Measurements from ENCODE around the gene GABARAP. TPM values are rescaled to one million over a fixed set of nuclear protein-coding genes. Genes with fewer than 3 reads are reported as not detected.

Gene GABARAP
- total and polyA plus RNA-seq, 2 of the 8 experiments (the other 6 are each of a cell fraction or from before 2014, with no cell fraction given): 252 to 581 TPM

GRCh38 chr17:7285679-7286078 is 43.4 kb upstream of the GABARAP start:
- FAIRE-seq (no peak), DNase-seq (ENCODE audit: low read depth in 1 of 2, low spot score in 2 of 2) (no peak)
- H3K56ac ChIP-seq (replicated peaks; ENCODE audit: insufficient read length, low read depth, low read length): no peak overlapping the region
- no peaks in the 10 kb centered on the region for H3K79me1 ChIP-seq (ENCODE audit: low read depth, low read length)
- H3K14ac ChIP-seq (ENCODE audit: insufficient read length): no peak overlapping the region
- H2BK15ac ChIP-seq (ENCODE audit: low read length): no peak overlapping the region
- H3K4me1 ChIP-seq (replicated peaks in 1 of 4; ENCODE audit: control insufficient read depth in 3 of 4, insufficient read depth in 4 of 4, low read length in 3 of 4): peaks cover 0 to 13% (median 8%) of the 10 kb centered on the region in 4 experiments; a peak in 6 of 7 replicates
- H2BK5ac ChIP-seq (ENCODE audit: low read depth, low read length): no peak overlapping the region
- CTCF ChIA-PET (ENCODE audit: partially characterized antibody): interaction anchor here (0.6 to 3.7 kb wide), 8 partner anchors 11 to 535 kb away, joined by 3 to 17 read pairs (median 4); no protein-coding TSS in a partner anchor
- H3K36me3 ChIP-seq (ENCODE audit: control insufficient read depth in 2 of 4, insufficient read depth in 4 of 4, low read length in 3 of 4): peaks cover 0 to 6% (median 3%) of the 10 kb centered on the region in 4 experiments; a peak in 3 of 8 replicates
- H3K4ac ChIP-seq (replicated peaks; ENCODE audit: insufficient read length, low read depth, low read length): no peak overlapping the region
- peaks cover 0 to 13% (median 7%) of the 10 kb centered on the region in 4 experiments; a peak in 6 of 7 replicates for H3K27me3 ChIP-seq (replicated peaks in 1 of 4; ENCODE audit: control insufficient read depth in 3 of 4, extremely low read depth in 1 of 4, insufficient read depth in 3 of 4, low read length in 3 of 4)
- no peak overlapping the region for H2BK12ac ChIP-seq (ENCODE audit: low read depth, low read length)
- H3K9me3 ChIP-seq (ENCODE audit: insufficient read depth in 2 of 2, low read depth in 1 of 2, low read length in 1 of 2): no peaks in the 10 kb centered on the region
- no peak overlapping the region for H3K18ac ChIP-seq (ENCODE audit: extremely low read depth, low read length)
- H3K79me2 ChIP-seq (ENCODE audit: control insufficient read depth in 1 of 2, insufficient read depth in 2 of 2, low read length in 2 of 2): no peaks in the 10 kb centered on the region
- H3K4me2 ChIP-seq (ENCODE audit: insufficient read depth in 1 of 2, low read depth in 2 of 2, low read length in 2 of 2): no peak overlapping the region
- no peak for TF ChIP-seq HDAC6 (IDR thresholded peaks at IDR 0.05; ENCODE audit: low read depth, low read length)
- no peak for TF ChIP-seq CREB1 (IDR thresholded peaks at IDR 0.05)
- TF ChIP-seq EP300 (IDR thresholded peaks at IDR 0.05; ENCODE audit: borderline replicate concordance in 1 of 2, low read depth in 2 of 2, low read length in 2 of 2): no peak
- no peak overlapping the region for H2BK20ac ChIP-seq (ENCODE audit: low read length)
- H3K23me2 ChIP-seq (ENCODE audit: low read depth, low read length): peaks cover 10% of the 10 kb centered on the region
- no peak overlapping the region for H4K91ac ChIP-seq (replicated peaks; ENCODE audit: insufficient read length, low read length)
- H4K5ac ChIP-seq (ENCODE audit: insufficient read length, low read depth, low read length): no peak overlapping the region
- 94% methylated on average over 12 of the region's 12 CpGs; no CpG with 5 or more reads in 1 of the 2 experiments for WGBS, 2 experiments (ENCODE audit: extremely low coverage in 1 of 2, insufficient coverage in 1 of 2, insufficient read length in 1 of 2, insufficient replicate concordance in 2 of 2, low coverage in 1 of 2, low lambda C conversion rate in 2 of 2, missing lambda C conversion rate in 1 of 2)
- H3K27ac ChIP-seq (ENCODE audit: low read depth, low read length): no peak overlapping the region
- H3K9ac ChIP-seq (replicated peaks in 1 of 4; ENCODE audit: extremely low read depth in 1 of 4, low read depth in 3 of 4, low read length in 3 of 4): no peak overlapping the region
- H3K23ac ChIP-seq (ENCODE audit: insufficient read length): no peak overlapping the region
- peaks cover 0 to 7% of the 10 kb centered on the region in 2 experiments for H4K20me1 ChIP-seq (replicated peaks in 1 of 2; ENCODE audit: control insufficient read depth in 1 of 2, insufficient read depth in 2 of 2, low read length in 2 of 2)
- no peak overlapping the region for H4K8ac ChIP-seq (ENCODE audit: extremely low read depth, insufficient read depth, low read length)
- H3K4me3 ChIP-seq (ENCODE audit: extremely low read depth in 1 of 4, insufficient read depth in 2 of 4, low read depth in 3 of 4, low read length in 4 of 4): no peak overlapping the region
- no peak overlapping the region for H2AK5ac ChIP-seq (ENCODE audit: low read depth, low read length)
- POLR2A ChIA-PET (ENCODE audit: partially characterized antibody): interaction anchor here (0.6 to 4.0 kb wide), 13 partner anchors 8 to 58 kb away, joined by 3 to 22 read pairs (median 7); partner anchors contain the start of genes ACAP1, DVL2 and GPS2
- no peak overlapping the region for H2AFZ ChIP-seq (ENCODE audit: low read length)
- H2BK120ac ChIP-seq (replicated peaks; ENCODE audit: low read depth, low read length): no peak overlapping the region
